Measurements from ENCODE around the gene RGS3. TPM values are rescaled to one million over a fixed set of nuclear protein-coding genes. Genes with fewer than 3 reads are reported as not detected.

The RGS3 gene
- total RNA-seq, 1 experiment from 2014 or later = 71.1 TPM

- H3K27me3 Mint-ChIP-seq (ENCODE audit: insufficient read depth, unreplicated experiment) = no peaks in the 10 kb centered on the region
- no peak overlapping the region for H3K4me3 Mint-ChIP-seq (ENCODE audit: unreplicated experiment)
- ChIA-PET CTCF (no interaction called here), POLR2A (no interaction called here)
- Histone ChIP-seq H3K4me1 (peaks cover 7% of the 10 kb centered on the region; the same call in 1 of the 2 replicates), H3K27me3 (replicated peaks; ENCODE audit: control insufficient read depth, insufficient read depth, low read length) (no peaks in the 10 kb centered on the region), H3K36me3 (ENCODE audit: control insufficient read depth, insufficient read depth, low read length) (peaks cover 2% of the 10 kb centered on the region; the same call in 1 of the 2 replicates), H3K9me3 (no peaks in the 10 kb centered on the region), H3K4me3 (ENCODE audit: low read depth, low read length) (no peak overlapping the region)
- H3K36me3 Mint-ChIP-seq (ENCODE audit: insufficient read depth, unreplicated experiment) = peaks cover 37% of the 10 kb centered on the region
- no peak for TF ChIP-seq CTCF (IDR thresholded peaks at IDR 0.05; ENCODE audit: insufficient read depth in 1 of 2, low read depth in 1 of 2, low read length in 1 of 2, severe bottlenecking in 1 of 2, unreplicated experiment in 1 of 2)
- peak overlapping the region; percentile 53 for H3K27ac Mint-ChIP-seq (ENCODE audit: unreplicated experiment)
- no peaks in the 10 kb centered on the region for H3K4me1 Mint-ChIP-seq (ENCODE audit: low read depth, unreplicated experiment)
- no peaks in the 10 kb centered on the region for H3K9me3 Mint-ChIP-seq (ENCODE audit: unreplicated experiment)
- no TSS peak for BruUV-seq (replicated peaks)
- DNase-seq = no peak
- intact Hi-C loops (cut with micrococcal nuclease; ENCODE audit: unreplicated experiment) = no loop called here
Measured at GRCh38 chr9:113581865-113582697, 118.6 kb downstream of the RGS3 start.

- Mint-ChIP-seq H3K4me1 (ENCODE audit: low read depth, unreplicated experiment) (no peaks in the 10 kb centered on the region), H3K36me3 (ENCODE audit: insufficient read depth, unreplicated experiment) (peaks cover 35% of the 10 kb centered on the region), H3K9me3 (ENCODE audit: unreplicated experiment) (no peaks in the 10 kb centered on the region), H3K4me3 (ENCODE audit: unreplicated experiment) (no peak overlapping the region), H3K27ac (ENCODE audit: unreplicated experiment) (peak overlapping the region; percentile 53), H3K27me3 (ENCODE audit: insufficient read depth, unreplicated experiment) (no peaks in the 10 kb centered on the region)
- DNase-seq = no peak
- no TSS peak for BruUV-seq (replicated peaks)
- no peaks in the 10 kb centered on the region for H3K9me3 ChIP-seq
- no peak for TF ChIP-seq CTCF (IDR thresholded peaks at IDR 0.05; ENCODE audit: insufficient read depth in 1 of 2, low read depth in 1 of 2, low read length in 1 of 2, severe bottlenecking in 1 of 2, unreplicated experiment in 1 of 2)
- peaks cover 7% of the 10 kb centered on the region; the same call in 1 of the 2 replicates for H3K4me1 ChIP-seq
- H3K36me3 ChIP-seq (ENCODE audit: control insufficient read depth, insufficient read depth, low read length) = peaks cover 2% of the 10 kb centered on the region; the same call in 1 of the 2 replicates
- no peak overlapping the region for H3K4me3 ChIP-seq (ENCODE audit: low read depth, low read length)
- intact Hi-C loops (cut with micrococcal nuclease; ENCODE audit: unreplicated experiment) = no loop called here
- POLR2A ChIA-PET = no interaction called here
- CTCF ChIA-PET = no interaction called here
- no peaks in the 10 kb centered on the region for H3K27me3 ChIP-seq (replicated peaks; ENCODE audit: control insufficient read depth, insufficient read depth, low read length)
Measured at GRCh38 chr9:113582698-113583200, 119.2 kb downstream of the RGS3 start.

- H3K27me3 ChIP-seq (replicated peaks; ENCODE audit: control insufficient read depth, insufficient read depth, low read length) = no peaks in the 10 kb centered on the region
- H3K27ac Mint-ChIP-seq (ENCODE audit: unreplicated experiment) = no peak overlapping the region
- H3K36me3 Mint-ChIP-seq (ENCODE audit: insufficient read depth, unreplicated experiment) = peaks cover 27% of the 10 kb centered on the region
- TF ChIP-seq CTCF (IDR thresholded peaks at IDR 0.05; ENCODE audit: insufficient read depth in 1 of 2, low read depth in 1 of 2, low read length in 1 of 2, severe bottlenecking in 1 of 2, unreplicated experiment in 1 of 2) = no peak
- H3K4me3 Mint-ChIP-seq (ENCODE audit: unreplicated experiment) = no peak overlapping the region
- no TSS peak for BruUV-seq (replicated peaks)
- no peak overlapping the region for H3K4me3 ChIP-seq (ENCODE audit: low read depth, low read length)
- CTCF ChIA-PET = no interaction called here
- no peaks in the 10 kb centered on the region for H3K9me3 Mint-ChIP-seq (ENCODE audit: unreplicated experiment)
- H3K36me3 ChIP-seq (ENCODE audit: control insufficient read depth, insufficient read depth, low read length) = peaks cover 2% of the 10 kb centered on the region; the same call in 1 of the 2 replicates
- DNase-seq = no peak
- no peaks in the 10 kb centered on the region for H3K9me3 ChIP-seq
- no peaks in the 10 kb centered on the region for H3K4me1 Mint-ChIP-seq (ENCODE audit: low read depth, unreplicated experiment)
- H3K4me1 ChIP-seq = peaks cover 7% of the 10 kb centered on the region; the same call in 1 of the 2 replicates
- POLR2A ChIA-PET = no interaction called here
- H3K27me3 Mint-ChIP-seq (ENCODE audit: insufficient read depth, unreplicated experiment) = no peaks in the 10 kb centered on the region
- intact Hi-C loops (cut with micrococcal nuclease; ENCODE audit: unreplicated experiment) = no loop called here
Measured at GRCh38 chr9:113583511-113584427, 120.2 kb downstream of the RGS3 start.
